ACC112 (cell line): ENCODE results near the gene FGFRL1.

Experiments
- H2AFZ ChIP-seq: fragments of 200-600 bp; sonication (generic); one replicate; pipeline ENCODE4 v1.6.0; 2017; ENCODE audit warnings: antibody characterized with exemption, low read length; ENCODE audit not compliant: unreplicated experiment
- H3K27ac ChIP-seq: fragments of 200-600 bp; sonication (generic); 2 replicates; pipeline ENCODE4 v1.5.1; 2014; ENCODE audit warnings: low read depth, mild to moderate bottlenecking, antibody characterized with exemption, low read length, moderate library complexity
- H3K27me3 ChIP-seq: fragments of 200-600 bp; sonication (generic); 2 replicates; pipeline ENCODE4 v1.6.1; 2014; ENCODE audit warnings: mild to moderate bottlenecking, antibody characterized with exemption, low read length, moderate library complexity, mixed read lengths; ENCODE audit not compliant: insufficient read depth
- H3K36me3 ChIP-seq: fragments of 200-600 bp; sonication (generic); 2 replicates; pipeline ENCODE4 v1.6.1; 2016; ENCODE audit warnings: mild to moderate bottlenecking, antibody characterized with exemption, low read length, moderate library complexity, mixed read lengths; ENCODE audit not compliant: insufficient read depth
- H3K4me1 ChIP-seq: fragments of 200-600 bp; sonication (generic); one replicate; pipeline ENCODE4 v1.6.1; 2016; ENCODE audit warnings: low read length, mixed read lengths; ENCODE audit not compliant: insufficient read depth, unreplicated experiment, control insufficient read depth
- H3K4me3 ChIP-seq: fragments of 200-600 bp; sonication (generic); 2 replicates; pipeline ENCODE4 v1.5.1; 2014; ENCODE audit warnings: mild to moderate bottlenecking, low read depth, low read length
- H3K79me2 ChIP-seq: fragments of 200-600 bp; sonication (generic); one replicate; pipeline ENCODE4 v1.6.0; 2016; ENCODE audit warnings: low read length; ENCODE audit not compliant: control insufficient read depth, unreplicated experiment, insufficient read depth

Gene FGFRL1

DNA sequence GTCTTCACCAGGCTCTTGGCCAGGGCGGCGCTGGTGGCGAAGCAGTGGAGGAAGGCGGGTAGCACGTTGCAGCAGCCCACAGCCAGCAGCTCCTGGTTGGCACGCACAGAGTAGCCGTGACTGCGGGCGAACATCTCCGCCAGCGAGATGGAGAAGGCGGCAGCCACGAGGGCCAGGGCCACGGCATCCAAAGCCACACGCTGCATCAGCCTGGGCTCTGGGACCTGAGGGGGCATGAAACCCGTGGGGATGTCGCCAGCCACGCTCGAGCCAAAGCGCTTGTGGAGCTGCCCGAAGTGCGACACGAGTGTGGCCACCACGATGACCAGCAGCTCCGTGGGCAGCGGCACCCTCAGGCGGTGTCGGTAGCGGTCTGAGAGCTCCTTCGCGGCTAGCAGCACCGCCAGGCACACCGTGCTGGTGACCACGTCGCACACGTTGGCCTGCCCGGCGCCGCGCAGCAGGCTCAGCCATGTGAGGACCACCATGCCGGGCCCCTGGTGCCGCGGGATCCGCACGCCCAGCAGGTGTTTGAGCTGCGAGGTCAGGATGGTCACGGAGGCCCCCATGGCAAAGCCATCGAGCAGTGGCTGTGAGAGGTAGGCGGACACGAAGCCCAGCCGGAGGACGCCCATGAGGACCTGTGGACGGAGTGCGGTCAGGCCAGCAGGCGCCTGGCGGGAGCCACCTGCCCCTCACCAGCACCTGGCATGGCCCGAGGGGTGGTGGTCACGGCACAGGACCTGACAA, 21.5 kb upstream of the FGFRL1 start:
- Histone ChIP-seq H3K4me1 (peaks cover 29% of the 10 kb centered on the region), H3K79me2 (peaks cover 4% of the 10 kb centered on the region), H3K4me3 (no peak overlapping the region), H2AFZ (no peak overlapping the region), H3K27ac (no peak overlapping the region), H3K27me3 (no peaks in the 10 kb centered on the region), H3K36me3 (no peaks in the 10 kb centered on the region)

DNA sequence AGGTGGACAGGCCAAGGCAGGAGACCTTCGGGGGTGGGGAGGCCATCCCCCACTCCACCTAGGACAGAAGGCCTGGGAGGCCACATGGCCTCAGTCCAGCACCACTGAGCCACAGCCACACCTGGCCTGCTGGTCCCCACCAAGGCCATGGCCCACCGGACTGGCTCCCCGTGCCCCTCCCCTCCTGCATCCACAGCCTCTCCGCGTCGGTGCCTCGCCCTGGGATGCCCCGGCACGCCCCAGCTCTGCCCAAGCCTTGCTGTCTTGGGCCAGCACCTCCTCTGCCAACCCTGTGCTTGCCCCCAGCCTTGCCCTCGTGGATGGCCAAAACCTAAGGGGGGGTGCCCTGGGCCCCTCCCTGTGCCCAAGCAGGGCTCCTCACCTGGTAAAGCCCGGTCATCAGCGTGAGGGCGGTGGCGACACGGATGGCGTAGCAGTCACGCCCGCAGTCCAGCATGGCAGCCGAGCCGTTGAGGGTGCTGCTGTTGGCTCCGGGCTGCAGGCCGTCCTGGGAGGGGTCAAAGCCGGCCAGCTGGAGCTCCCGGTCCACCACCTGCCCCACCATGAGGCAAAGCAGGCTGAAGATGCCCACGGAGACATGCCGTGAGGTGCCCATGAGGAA, 20.6 kb upstream of the FGFRL1 start:
- Histone ChIP-seq H3K79me2 (peaks cover 4% of the 10 kb centered on the region), H2AFZ (no peak overlapping the region), H3K36me3 (no peaks in the 10 kb centered on the region), H3K4me1 (peaks cover 20% of the 10 kb centered on the region), H3K27me3 (no peaks in the 10 kb centered on the region), H3K27ac (no peak overlapping the region), H3K4me3 (no peak overlapping the region)

DNA sequence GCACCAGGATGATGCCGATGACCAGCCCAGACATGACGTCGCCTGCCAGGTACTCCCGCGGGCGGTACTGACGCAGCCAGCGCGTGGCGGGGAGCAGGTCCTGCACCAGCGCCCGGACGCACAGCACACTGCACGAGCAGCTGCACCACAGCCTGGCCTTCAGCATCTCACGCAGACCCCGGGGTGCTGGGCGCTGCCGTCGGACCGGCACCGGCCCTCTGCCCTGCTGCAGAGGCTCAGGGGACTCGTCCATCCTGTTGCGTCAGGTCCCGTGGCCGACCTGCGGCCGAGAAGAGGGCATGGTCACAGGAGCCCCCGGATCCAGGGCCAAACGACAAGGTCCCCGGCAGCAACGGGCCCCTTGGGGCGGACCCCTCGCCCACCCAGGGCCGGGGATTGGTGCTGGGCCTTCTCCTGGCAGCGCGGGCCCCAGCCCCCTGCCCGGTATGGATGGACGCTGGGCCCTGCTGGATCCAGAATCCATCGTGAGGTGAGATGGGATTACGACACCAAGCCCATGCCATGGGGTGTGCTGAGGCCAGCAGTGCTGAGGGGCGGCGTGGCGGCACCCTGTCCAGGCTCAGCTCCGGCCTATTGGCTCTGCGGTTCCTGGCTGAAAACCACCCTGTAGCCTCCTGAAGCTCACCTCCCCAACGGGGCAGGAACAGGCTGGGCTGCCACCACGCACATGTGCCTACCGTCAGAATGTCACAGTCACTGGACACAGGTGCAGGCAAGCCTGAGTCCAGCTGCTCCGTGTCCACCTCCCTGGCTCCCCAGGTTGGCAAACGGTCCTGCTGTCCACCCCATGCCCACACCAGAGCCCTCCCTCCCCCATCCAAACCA, 19.8 kb upstream of the FGFRL1 start:
- peaks cover 4% of the 10 kb centered on the region for H3K79me2 ChIP-seq
- H3K27ac ChIP-seq: no peak overlapping the region; the same call in 1 of the 2 replicates
- peaks cover 2% of the 10 kb centered on the region; the same call in 1 of the 2 replicates for H3K27me3 ChIP-seq
- peaks cover 15% of the 10 kb centered on the region for H3K4me1 ChIP-seq
- no peak overlapping the region for H2AFZ ChIP-seq
- no peak overlapping the region for H3K4me3 ChIP-seq
- no peaks in the 10 kb centered on the region for H3K36me3 ChIP-seq

DNA sequence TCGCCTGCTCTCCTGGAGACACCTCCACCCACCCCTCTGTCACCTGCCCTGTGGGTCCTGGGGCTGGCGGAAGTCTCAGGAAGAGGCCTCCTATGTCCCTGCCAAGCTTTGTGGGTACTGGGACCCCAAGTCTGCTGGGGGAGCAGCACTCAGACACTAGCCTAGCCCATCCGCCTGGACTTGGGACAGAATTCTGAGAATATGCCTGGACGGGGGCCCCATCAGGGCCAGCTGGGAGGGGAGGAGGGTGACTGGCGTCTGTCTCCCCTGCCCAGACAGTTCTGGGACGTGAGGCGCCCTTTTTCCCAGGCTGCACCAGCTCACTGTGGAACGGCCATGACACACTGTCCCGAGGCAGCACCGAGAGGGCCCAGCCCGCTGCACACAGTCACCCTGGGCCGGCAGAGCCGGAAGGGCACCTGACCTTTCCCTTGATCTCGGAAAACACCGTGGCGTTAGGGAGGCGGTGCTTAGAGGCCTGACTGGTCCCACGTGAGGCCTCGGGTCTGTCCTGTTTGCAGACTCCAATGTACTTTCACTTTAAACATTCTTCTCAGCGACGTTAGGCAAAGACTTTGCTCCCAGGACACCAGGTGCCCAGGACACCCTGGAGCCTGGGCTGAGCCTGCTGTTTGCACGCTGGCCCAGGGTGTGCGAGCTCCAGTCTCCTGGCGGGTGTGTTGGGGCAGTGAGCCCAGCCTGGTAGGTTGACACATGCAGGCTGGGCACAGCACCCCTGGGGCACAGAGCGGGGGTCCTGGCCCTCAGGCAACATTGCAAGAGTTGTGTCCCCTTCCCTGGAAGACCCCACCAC, 18.9 kb upstream of the FGFRL1 start:
- Histone ChIP-seq H2AFZ (no peak overlapping the region), H3K27ac (no peak overlapping the region; the same call in 1 of the 2 replicates), H3K4me3 (peak overlapping the region; percentile 60), H3K36me3 (no peaks in the 10 kb centered on the region), H3K79me2 (peaks cover 4% of the 10 kb centered on the region), H3K27me3 (peaks cover 8% of the 10 kb centered on the region), H3K4me1 (peaks cover 16% of the 10 kb centered on the region)

DNA sequence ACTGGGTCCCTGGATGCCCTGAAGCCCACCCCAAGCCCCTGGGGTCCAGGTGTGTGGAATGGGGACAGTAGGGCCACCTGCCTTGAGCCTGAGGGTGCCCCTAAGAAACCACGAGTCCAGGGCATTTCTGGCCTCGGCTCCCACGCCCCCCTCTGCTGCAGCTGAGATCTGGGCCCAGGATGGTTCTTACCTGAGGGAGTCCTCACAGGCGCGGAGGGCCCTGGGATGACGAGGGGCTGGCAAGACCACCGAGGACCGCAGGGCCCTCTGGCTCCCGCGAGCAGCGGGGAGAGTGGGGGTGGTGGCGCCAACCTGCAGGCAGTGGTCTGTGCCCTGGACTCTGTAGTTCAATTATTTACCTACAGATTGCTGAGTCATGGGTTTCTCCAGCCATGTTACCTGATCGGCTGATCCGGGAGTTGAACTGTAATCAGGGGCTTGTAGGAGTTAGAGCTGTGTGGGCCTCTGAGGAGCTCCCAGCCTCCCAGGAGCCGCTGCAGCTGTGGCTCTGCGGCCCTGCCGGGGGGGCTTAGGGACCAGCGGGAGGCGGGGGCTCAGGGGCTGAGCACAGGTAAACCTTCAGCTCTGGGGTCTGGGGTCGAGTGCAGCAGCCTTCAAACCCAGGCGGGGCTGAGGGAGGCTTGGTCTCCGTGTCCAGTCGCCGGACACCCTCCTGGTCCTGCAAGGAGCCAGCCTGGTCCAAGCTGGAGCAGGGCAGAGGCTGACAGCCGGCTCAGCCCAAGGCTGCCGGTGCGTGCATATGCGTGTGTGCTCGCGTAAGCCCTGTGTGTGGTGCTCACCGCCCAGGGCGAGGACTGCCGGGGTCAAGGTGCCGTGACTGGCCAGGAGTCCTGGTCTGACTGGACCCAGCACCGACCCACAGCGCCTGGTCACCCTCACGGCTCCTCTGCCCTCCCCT, 18.1 kb upstream of the FGFRL1 start, which contains the start of gene SLC26A1:
TSS of gene SLC26A1 (minus strand) at position 294 of the 919 bp plus-strand sequence. CDS start 1,701 bp downstream, outside the sequence.
- no peak within 1 kb of the TSS for H2AFZ ChIP-seq
- no peaks in the 10 kb centered on the region for H3K36me3 ChIP-seq
- peaks cover 17% of the 10 kb centered on the region for H3K27me3 ChIP-seq
- H3K4me3 ChIP-seq: peak within 1 kb of the TSS; percentile 60
- H3K27ac ChIP-seq: no peak within 1 kb of the TSS; the same call in 1 of the 2 replicates
- H3K4me1 ChIP-seq: peaks cover 17% of the 10 kb centered on the region
- H3K79me2 ChIP-seq: no peaks in the 10 kb centered on the region

DNA sequence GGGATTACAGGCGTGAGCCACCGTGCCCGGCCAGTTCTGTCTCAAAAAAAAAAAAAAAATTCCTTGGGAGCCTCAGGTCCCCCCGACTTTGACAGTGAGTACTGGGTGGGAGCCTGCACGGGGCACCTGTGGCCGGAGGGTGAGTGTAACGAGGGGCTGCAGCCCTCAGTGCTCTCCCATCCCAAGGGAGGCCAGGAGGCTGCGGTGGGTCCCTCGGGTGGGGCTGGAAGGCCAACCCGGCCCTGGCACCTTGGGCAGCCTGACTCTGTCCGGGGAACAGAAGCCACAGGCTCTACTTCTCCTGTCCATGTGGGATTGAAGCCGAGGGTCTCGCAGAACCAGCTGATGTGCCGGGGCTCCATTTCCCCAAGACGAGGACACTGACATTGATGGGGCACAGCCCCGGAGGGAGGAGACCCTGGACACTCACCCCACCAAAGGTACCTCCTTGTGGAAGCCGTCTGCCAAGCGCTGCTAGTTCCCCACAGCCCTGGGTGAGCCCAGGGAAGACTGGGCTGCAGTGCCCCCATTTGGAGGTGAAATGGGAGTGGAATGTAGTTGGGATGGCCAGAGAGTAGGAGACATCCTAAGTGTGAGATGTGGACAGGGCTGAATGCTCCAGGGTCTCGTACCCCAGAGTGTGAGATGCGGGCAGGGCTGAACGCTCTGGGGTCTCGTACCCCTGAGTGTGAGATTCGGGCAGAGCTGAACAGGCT, 16.0 kb upstream of the FGFRL1 start:
- Histone ChIP-seq H2AFZ (no peak overlapping the region), H3K36me3 (no peaks in the 10 kb centered on the region), H3K4me1 (peaks cover 17% of the 10 kb centered on the region), H3K4me3 (no peak overlapping the region), H3K79me2 (no peaks in the 10 kb centered on the region), H3K27me3 (peaks cover 21% of the 10 kb centered on the region), H3K27ac (no peak overlapping the region)

DNA sequence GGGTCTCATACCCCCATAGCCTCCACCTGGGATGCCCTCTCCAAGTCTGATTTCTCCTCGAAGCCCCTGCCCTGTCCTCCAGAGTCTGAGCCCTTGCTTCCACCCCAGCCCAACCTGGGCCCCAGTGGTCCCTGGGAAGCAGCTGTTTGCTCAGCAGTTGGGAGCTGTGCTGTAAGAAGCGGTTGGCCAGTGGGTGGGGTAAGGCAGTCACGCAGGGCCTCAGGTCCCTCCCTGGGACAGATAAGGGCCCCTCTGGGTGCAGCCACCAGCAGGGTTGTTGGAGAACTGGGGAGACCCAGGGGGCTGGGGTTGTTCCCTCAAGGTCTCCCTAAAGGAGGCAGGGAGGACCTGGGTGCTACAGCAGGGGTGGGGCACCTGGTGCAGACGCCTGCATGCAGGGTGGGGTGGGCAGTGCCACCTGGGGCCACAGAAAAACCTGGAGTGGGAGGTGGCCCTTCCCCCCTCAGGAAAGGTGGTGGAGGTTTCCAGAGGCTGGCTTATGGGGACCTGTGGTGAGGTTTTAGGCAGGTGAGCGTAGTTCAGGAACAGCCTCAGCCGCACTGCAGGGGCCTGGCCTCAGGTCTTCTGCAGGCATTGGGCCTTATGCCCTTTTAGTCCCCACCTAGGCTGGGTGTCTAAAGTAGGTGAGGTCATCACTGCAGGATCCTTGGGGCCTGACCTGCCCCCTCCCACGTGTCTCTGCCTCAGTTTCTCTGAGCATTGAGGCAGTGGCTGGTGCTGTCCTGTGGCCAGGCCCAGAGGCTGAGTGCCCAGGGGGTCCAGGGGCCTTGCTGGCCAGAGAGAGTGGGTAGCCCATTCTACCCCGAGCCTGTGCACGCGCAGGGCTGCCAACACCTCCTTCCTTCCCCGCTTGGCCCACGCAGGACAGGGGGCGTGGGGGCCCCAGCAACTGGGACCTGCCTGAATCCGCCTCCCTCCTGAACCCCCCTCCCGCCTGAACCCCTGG, 15.1 kb upstream of the FGFRL1 start:
- Histone ChIP-seq H3K4me1 (peaks cover 17% of the 10 kb centered on the region), H2AFZ (no peak overlapping the region), H3K27ac (no peak overlapping the region), H3K79me2 (no peaks in the 10 kb centered on the region), H3K4me3 (no peak overlapping the region), H3K27me3 (peaks cover 21% of the 10 kb centered on the region), H3K36me3 (no peaks in the 10 kb centered on the region)

DNA sequence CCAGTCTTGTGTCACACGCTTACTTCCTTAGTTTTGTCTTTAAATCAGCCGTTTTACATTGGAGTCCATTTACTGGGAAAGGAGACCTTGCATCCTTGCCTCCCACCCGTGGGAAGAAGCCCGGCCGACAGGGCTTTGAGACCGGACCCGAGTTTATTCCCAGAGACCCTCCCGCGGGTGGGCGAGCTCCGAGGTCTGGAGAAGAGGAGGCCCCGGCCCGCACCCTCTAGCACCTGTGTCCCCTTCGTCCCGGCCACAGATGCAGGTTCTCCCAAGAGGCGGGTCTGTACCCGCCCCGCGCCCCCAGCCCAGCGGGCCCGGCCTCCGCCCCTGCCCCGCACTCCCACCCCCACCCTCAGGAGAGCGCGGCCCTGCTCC, 14.4 kb upstream of the FGFRL1 start:
- no peak overlapping the region for H3K27ac ChIP-seq
- no peak overlapping the region for H2AFZ ChIP-seq
- H3K4me3 ChIP-seq: no peak overlapping the region
- H3K36me3 ChIP-seq: no peaks in the 10 kb centered on the region
- no peaks in the 10 kb centered on the region for H3K79me2 ChIP-seq
- H3K4me1 ChIP-seq: peaks cover 17% of the 10 kb centered on the region
- peaks cover 28% of the 10 kb centered on the region for H3K27me3 ChIP-seq
